GM12878 (cell line): ENCODE data around the gene STOML3. TPM values are rescaled to one million over a fixed set of nuclear protein-coding genes. Genes with fewer than 3 reads are reported as not detected.

Experiments used
- ATAC-seq: fragments of 200-7000 bp; cut with Tn5 transposase; 3 replicates; pipeline ENCODE4 v1.9.1; 2020; ENCODE audit warnings: mild to moderate bottlenecking, moderate library complexity
- BruUV-seq: library from RNA; stranded (reverse); fragments of 400-500 nt; replicated peaks from 2 replicates; lab custom pipeline; 2021; lab: Mats Ljungman, UMichigan
- CTCF ChIA-PET: fragments of 300-600 bp; sonication (Branson Sonifier 250); formaldehyde crosslinking; extraction: SDS; loops from one replicate; lab custom pipeline; 2021; ENCODE audit warnings: inconsistent platforms; lab: Yijun Ruan, JAX
- POLR2A ChIA-PET: fragments of 350-600 bp; formaldehyde crosslinking; extraction: SDS; loops from one replicate; lab custom pipeline; 2021; ENCODE audit warnings: inconsistent platforms; lab: Charles Lee
- RAD21 ChIA-PET: fragments of 300-600 bp; sonication (Branson Sonifier 250); formaldehyde crosslinking; loops from one replicate; lab custom pipeline; 2023; ENCODE audit warnings: antibody characterized with exemption; ENCODE audit not compliant: unreplicated experiment; lab: Charles Lee
- SMC1A ChIA-PET: fragments of 300-600 bp; sonication (Branson Sonifier 250); formaldehyde crosslinking; loops from one replicate; lab custom pipeline; 2023; ENCODE audit not compliant: unreplicated experiment, uncharacterized antibody; lab: Charles Lee
- DNase-seq: peaks from one replicate; pipeline ENCODE4 v3.0.0-alpha.2; 2011; ENCODE audit warnings: low read depth, low spot score
- FAIRE-seq: peaks from 3 replicates; lab custom pipeline; 2011; peaks lifted over from hg19 to GRCh38; lab: Jason Lieb, UNC
- H2AFZ ChIP-seq: 2 replicates; pipeline ENCODE4 v1.6.0; 2011; ENCODE audit warnings: low read depth, low read length, control low read depth; ENCODE audit not compliant: control insufficient read depth
- H3K27ac ChIP-seq: 2 replicates; pipeline ENCODE4 v1.5.1; 2011; ENCODE audit warnings: control low read depth; ENCODE audit not compliant: control insufficient read depth, insufficient read depth
- H3K27me3 ChIP-seq, 2 experiments: replicated peaks in 1 of 2; 2 replicates each; pipeline versions ENCODE4 v1.6.0 to v1.6.1; 2011; ENCODE audit warnings: low read length in 1 of 2; ENCODE audit not compliant: control insufficient read depth in 2 of 2, insufficient read depth in 2 of 2
- H3K36me3 ChIP-seq, 2 experiments: 2 replicates each; pipeline ENCODE4 v1.5.1; 2011; ENCODE audit warnings: low read length in 1 of 2; ENCODE audit not compliant: control insufficient read depth in 2 of 2, insufficient read depth in 2 of 2
- H3K4me1 ChIP-seq: 2 replicates; pipeline ENCODE4 v1.6.1; 2011; ENCODE audit warnings: mild to moderate bottlenecking, low read length, moderate library complexity, mixed read lengths; ENCODE audit not compliant: control insufficient read depth, insufficient read depth
- H3K4me2 ChIP-seq: 2 replicates; pipeline ENCODE4 v1.6.0; 2011; ENCODE audit warnings: control low read depth; ENCODE audit not compliant: control insufficient read depth, insufficient read depth
- H3K4me3 ChIP-seq: fragments of 200-600 bp; sonication (generic); 2 replicates; pipeline ENCODE4 v1.5.1; 2016
- H3K79me2 ChIP-seq: 2 replicates; pipeline ENCODE4 v1.6.0; 2011; ENCODE audit warnings: low read length; ENCODE audit not compliant: control insufficient read depth, insufficient read depth
- H3K9ac ChIP-seq: 2 replicates; pipeline ENCODE4 v1.8.0; 2011; ENCODE audit warnings: low read length, control low read depth, mixed read lengths; ENCODE audit not compliant: control insufficient read depth, insufficient read depth
- H3K9me3 ChIP-seq: replicated peaks from 3 replicates; pipeline ENCODE4 v1.5.1; 2011; ENCODE audit warnings: mild to moderate bottlenecking, low read length; ENCODE audit not compliant: control insufficient read depth, insufficient read depth
- H4K20me1 ChIP-seq: 2 replicates; pipeline ENCODE4 v1.6.0; 2011; ENCODE audit not compliant: control insufficient read depth, insufficient read depth
- ATF7 ChIP-seq: fragments of 450-650 bp; IDR thresholded peaks from 2 replicates; pipeline ENCODE4 v1.6.1; 2016; ENCODE audit warnings: low read depth, mild to moderate bottlenecking
- TCF7 ChIP-seq: IDR thresholded peaks from 2 replicates; pipeline ENCODE4 v1.6.1; 2014; ENCODE audit warnings: antibody characterized with exemption, borderline replicate concordance
- WGBS: methylation state at CpG from one replicate; pipeline ENCODE4 v1.1.6; 2016; ENCODE audit warnings: low lambda C conversion rate; ENCODE audit not compliant: insufficient replicate concordance, insufficient coverage; ENCODE audit errors: missing lambda C conversion rate; 5-methylcytosine and 5-hydroxymethylcytosine counted together
- in situ Hi-C: fragments of 300-500 bp; cut with MboI; formaldehyde crosslinking; loops from 9 replicates; pipeline ENCODE4 v1.14.3; 2018; ENCODE audit warnings: mixed read lengths
- intact Hi-C: fragments of 100-400 bp; cut with micrococcal nuclease; formaldehyde crosslinking; loops from one replicate; pipeline ENCODE4 v1.14.2; 2022; ENCODE audit not compliant: unreplicated experiment
- polyA plus RNA-seq, 11 experiments: library from polyadenylated mRNA; depleted of rRNA in 4 of 11; unstranded in 6 of 11; stranded (reverse) in 5 of 11; fragments of >200 nt; fragmentation: Nextera tagmentation in 4 of 11; fragmentation: Illumina TruSeq in 1 of 11; extraction: Ambion mirVana in 4 of 11; extraction: Trizol in 1 of 11; gene quantifications; 1 replicate in 1 of 11; 2 replicates in 10 of 11; pipeline versions ENCODE4 v1.2.1 to v1.2.3, GENCODE V29; 2011 to 2016; ENCODE audit warnings: inconsistent platforms in 2 of 11, missing spikeins in 2 of 11, low read depth in 1 of 11
- total RNA-seq, 4 experiments: library from RNA; depleted of rRNA in 3 of 4; stranded (reverse); fragments of >200 nt in 3 of 4; fragmentation: Illumina TruSeq in 1 of 4; extraction: Trizol in 1 of 4; gene quantifications; 2 replicates each; pipeline versions ENCODE4 v1.2.1 to v1.2.3, GENCODE V29; 2013 to 2021

STOML3 gene
- total and polyA plus RNA-seq, 10 of the 15 experiments (the other 5 are each of a cell fraction or from before 2014, with no cell fraction given), result not detected

DNA sequence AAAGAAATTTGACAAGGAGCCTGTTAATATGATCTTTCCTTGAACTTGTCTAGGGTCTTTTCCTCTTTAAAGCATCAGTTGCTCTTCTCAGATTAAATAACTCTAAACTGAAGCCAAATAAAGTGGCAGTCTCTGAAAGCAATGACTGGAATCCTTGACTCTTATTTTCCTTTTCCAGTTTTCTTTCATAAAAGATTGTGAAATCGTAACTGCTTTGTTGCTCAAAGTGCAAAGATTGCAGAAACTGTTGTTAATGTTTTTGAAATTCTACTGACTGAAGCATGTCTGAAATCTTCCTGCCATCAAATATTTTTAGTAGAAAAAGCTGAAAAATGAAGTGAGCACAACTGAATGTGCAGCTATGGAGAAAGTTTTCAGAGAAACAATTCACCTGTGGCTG, 49.6 kb upstream of the STOML3 start:
- Histone ChIP-seq H3K79me2 (peaks cover 47% of the 10 kb centered on the region), H3K27me3 (no peaks in the 10 kb centered on the region), H4K20me1 (no peaks in the 10 kb centered on the region), H3K4me2 (peak overlapping the region; percentile 46), H2AFZ (no peak overlapping the region), H3K4me1 (peaks cover 18% of the 10 kb centered on the region), H3K9ac (no peak overlapping the region), H3K36me3 (peaks cover 0 to under 1% of the 10 kb centered on the region in 2 experiments; a peak in 1 of 4 replicates), H3K27ac (no peak overlapping the region), H3K9me3 (no peaks in the 10 kb centered on the region), H3K4me3 (peak overlapping the region; percentile 19; the same call in 1 of the 2 replicates)
- intact Hi-C loops (no loop called here), in situ Hi-C loops (loop anchor here (5.0 kb wide), 1 partner anchor 222 kb away; no protein-coding TSS in a partner anchor)
- BruUV-seq, result no TSS peak
- no peak for TF ChIP-seq TCF7
- 100% methylated on average over 1 of the region's 1 CpG for WGBS
- RAD21 ChIA-PET, result interaction anchor here (1.0 to 1.2 kb wide), 2 partner anchors 10 to 221 kb away, joined by 3 read pairs; no protein-coding TSS in a partner anchor
- CTCF ChIA-PET, result interaction anchor here (1.4 to 1.5 kb wide), 2 partner anchors 9 to 22 kb away, joined by 3 to 5 read pairs; no protein-coding TSS in a partner anchor
- ATAC-seq, result no peak
- SMC1A ChIA-PET, result interaction anchor here (1.2 to 2.8 kb wide), 4 partner anchors 10 to 573 kb away, joined by 3 to 8 read pairs (median 6); no protein-coding TSS in a partner anchor
- no peak for FAIRE-seq
- POLR2A ChIA-PET, result no interaction called here
- DNase-seq, result no peak

DNA sequence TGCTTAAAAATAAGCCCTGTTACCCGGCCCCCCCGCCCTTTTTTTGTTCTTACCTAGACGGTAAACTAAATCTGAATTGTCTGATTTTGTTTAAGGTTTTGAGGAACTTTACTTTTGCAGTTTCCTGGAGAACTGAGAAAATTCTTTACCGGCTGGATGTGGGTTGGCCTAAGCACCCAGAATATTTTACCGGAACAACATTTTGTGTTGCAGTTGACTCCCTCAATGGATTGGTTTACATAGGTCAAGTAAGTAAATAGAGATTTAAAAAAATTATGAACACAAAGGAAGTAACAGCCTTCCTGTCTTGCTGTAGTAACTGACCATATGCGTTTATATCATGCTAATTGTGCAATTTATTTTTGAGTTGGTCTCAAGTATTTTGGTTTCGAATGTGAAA, 48.4 kb upstream of the STOML3 start:
- in situ Hi-C loops, result no loop called here
- Histone ChIP-seq H3K27me3 (no peaks in the 10 kb centered on the region), H3K4me2 (peak overlapping the region; percentile 85), H3K27ac (peak overlapping the region; percentile 93), H3K4me3 (peak overlapping the region; percentile 95), H3K9me3 (no peaks in the 10 kb centered on the region), H2AFZ (peak overlapping the region; percentile 97), H3K9ac (peak overlapping the region; percentile 94)
- CTCF ChIA-PET, result no interaction called here
- ATAC-seq, result no peak
- DNase-seq, result no peak
- under 1% methylated on average over 7 of the region's 7 CpGs for WGBS
- BruUV-seq, result no TSS peak
- no peak for TF ChIP-seq ATF7
- TF ChIP-seq, all 136 proteins: peak for 0
- Histone ChIP-seq H3K79me2 (peaks cover 59% of the 10 kb centered on the region), H4K20me1 (no peaks in the 10 kb centered on the region), H3K36me3 (peaks cover 0 to 1% of the 10 kb centered on the region in 2 experiments; a peak in 1 of 4 replicates), H3K4me1 (peaks cover 9% of the 10 kb centered on the region)
- intact Hi-C loops, result loop anchor here (10.0 kb wide), 1 partner anchor 694 kb away; the partner anchor contains the start of gene UFM1
- ChIA-PET RAD21 (interaction anchor here (1.2 kb wide), 1 partner anchor 12 kb away, joined by 3 read pairs; no protein-coding TSS in a partner anchor), SMC1A (interaction anchor here (1.0 kb wide), 3 partner anchors 19 to 220 kb away, joined by 3 read pairs; no protein-coding TSS in a partner anchor), POLR2A (interaction anchor here (1.1 to 1.2 kb wide), 2 partner anchors 9 kb away, joined by 3 to 6 read pairs; no protein-coding TSS in a partner anchor)
- FAIRE-seq, result no peak
